K562 (cell line): Measurements from ENCODE around the gene TOP3A. TPM values are rescaled to one million over a fixed set of nuclear protein-coding genes. Genes with fewer than 3 reads are reported as not detected.

ENCODE experiments used
- ATAC-seq: fragments of 200-7000 bp; cut with Tn5 transposase; 3 replicates; pipeline ENCODE4 v1.9.1; 2020; ENCODE audit warnings: moderate library complexity
- BruUV-seq: library from RNA; stranded (reverse); fragments of 400-500 nt; replicated peaks from 2 replicates; lab custom pipeline; 2021; lab: Mats Ljungman, UMichigan
- CTCF ChIA-PET: fragments of 300-600 bp; formaldehyde crosslinking; extraction: SDS; loops from one replicate; lab custom pipeline; 2021; ENCODE audit warnings: low intra/inter-chr PET ratio; lab: Yijun Ruan, JAX
- POLR2A ChIA-PET: fragments of 300-600, 350-650 bp; sonication (Branson Sonifier 250); formaldehyde crosslinking; extraction: SDS; loops from one replicate; lab custom pipeline; 2021; ENCODE audit warnings: antibody characterized with exemption, inconsistent platforms; lab: Yijun Ruan, JAX
- DNase-seq, 4 experiments: peaks; one replicate each; pipeline versions ENCODE4 v3.0.0 to v3.0.0-alpha.2; 2011 to 2018; ENCODE audit warnings: low spot score in 3 of 4, mixed read lengths in 3 of 4; ENCODE audit errors: extremely low read depth in 1 of 4
- FAIRE-seq: peaks from 2 replicates; lab custom pipeline; 2011; peaks lifted over from hg19 to GRCh38; lab: Jason Lieb, UNC
- H2AFZ ChIP-seq: 2 replicates; pipeline ENCODE4 v1.6.0; 2011; ENCODE audit warnings: low read depth, low read length, control low read depth, inconsistent platforms
- H3K27ac ChIP-seq: fragments of 200-600 bp; 3 replicates; pipeline ENCODE4 v1.8.0; 2011; ENCODE audit warnings: low read depth, mild to moderate bottlenecking, control low read depth, inconsistent platforms, low read length, moderate library complexity, mixed read lengths; ENCODE audit errors: extremely low read depth
- H3K27me3 ChIP-seq, 2 experiments: fragments of 300-600 bp in 1 of 2; 2 replicates in 1 of 2; 3 replicates in 1 of 2; pipeline versions ENCODE4 v1.6.0 to v1.8.0; 2011; ENCODE audit warnings: inconsistent platforms in 2 of 2, low read length in 2 of 2, mild to moderate bottlenecking in 1 of 2, mixed read lengths in 1 of 2, moderate library complexity in 1 of 2; ENCODE audit not compliant: control insufficient read depth in 2 of 2, insufficient read depth in 2 of 2
- H3K36me3 ChIP-seq: fragments of 300-600 bp; 3 replicates; pipeline ENCODE4 v1.8.0; 2011; ENCODE audit warnings: mild to moderate bottlenecking, low read length, inconsistent platforms; ENCODE audit not compliant: control insufficient read depth, insufficient read depth
- H3K4me1 ChIP-seq, 2 experiments: fragments of 200-600 bp in 1 of 2; replicated peaks in 1 of 2; 2 replicates in 1 of 2; 3 replicates in 1 of 2; pipeline versions ENCODE4 v1.5.1 to v1.8.0; 2011; ENCODE audit warnings: inconsistent platforms in 2 of 2, low read length in 2 of 2, mild to moderate bottlenecking in 1 of 2, mixed read lengths in 1 of 2, moderate library complexity in 1 of 2; ENCODE audit not compliant: control insufficient read depth in 2 of 2, insufficient read depth in 2 of 2
- H3K4me2 ChIP-seq: 2 replicates; pipeline ENCODE4 v1.6.1; 2011; ENCODE audit warnings: low read length, control low read depth, inconsistent platforms, mixed read lengths; ENCODE audit not compliant: insufficient read depth
- H3K4me3 ChIP-seq: fragments of 200-600 bp; sonication (generic), shearing (Covaris generic); 2 replicates; pipeline ENCODE4 v1.5.1; 2016; ENCODE audit warnings: control low read depth, inconsistent platforms
- H3K79me2 ChIP-seq: fragments of 200-600 bp; 3 replicates; pipeline ENCODE4 v1.8.0; 2011; ENCODE audit warnings: low read length, inconsistent platforms; ENCODE audit not compliant: control insufficient read depth, insufficient read depth
- H3K9ac ChIP-seq, 2 experiments: 2 replicates each; pipeline versions ENCODE4 v1.6.0 to v1.6.1; 2011; ENCODE audit warnings: low read depth in 2 of 2, low read length in 2 of 2, control low read depth in 1 of 2, inconsistent platforms in 1 of 2, mild to moderate bottlenecking in 1 of 2, mixed read lengths in 1 of 2; ENCODE audit not compliant: insufficient read depth in 1 of 2
- H3K9me1 ChIP-seq: one replicate; pipeline ENCODE4 v1.6.0; 2011; ENCODE audit warnings: inconsistent platforms, mild to moderate bottlenecking, low read length, moderate library complexity; ENCODE audit not compliant: control insufficient read depth, insufficient read depth
- H3K9me3 ChIP-seq: replicated peaks from 2 replicates; pipeline ENCODE4 v1.5.1; 2011; ENCODE audit warnings: low read depth, low read length, inconsistent platforms; ENCODE audit not compliant: control insufficient read depth, insufficient read depth
- H4K20me1 ChIP-seq: replicated peaks from 2 replicates; pipeline ENCODE4 v1.6.1; 2011; ENCODE audit warnings: low read length, inconsistent platforms, mixed read lengths; ENCODE audit not compliant: control insufficient read depth, insufficient read depth
- GATAD2A ChIP-seq: fragments of 450-650 bp; IDR thresholded peaks from 2 replicates; pipeline ENCODE4 v1.6.1; 2017
- HNRNPH1 ChIP-seq: fragments of 200-400 bp; formaldehyde crosslinking; optimal IDR thresholded peaks from 2 replicates; pipeline ENCODE3; 2017; ENCODE audit warnings: low read depth, mild to moderate bottlenecking, low read length, moderate library complexity
- NEUROD1 ChIP-seq: fragments of 150-350 bp; IDR thresholded peaks from 2 replicates; pipeline ENCODE4 v1.6.1; 2014; ENCODE audit warnings: borderline replicate concordance, low read length, low read depth; ENCODE audit not compliant: partially characterized antibody
- RAD51 ChIP-seq: fragments of 450-650 bp; IDR thresholded peaks from 2 replicates; pipeline ENCODE4 v1.7.1; 2016; ENCODE audit warnings: low read depth, mild to moderate bottlenecking, borderline replicate concordance
- STAT5A ChIP-seq: IDR thresholded peaks from 2 replicates; pipeline ENCODE4 v1.6.1; 2012; ENCODE audit warnings: low read length, inconsistent platforms, borderline replicate concordance
- ZBTB7A ChIP-seq: IDR thresholded peaks from 2 replicates; pipeline ENCODE4 v1.6.1; 2011; ENCODE audit warnings: low read depth, mild to moderate bottlenecking, low read length, moderate library complexity, borderline replicate concordance; ENCODE audit not compliant: control insufficient read depth
- WGBS: fragments of 100-300 bp; shearing (Covaris generic); methylation state at CpG from one replicate; pipeline ENCODE4 v1.1.6; 2016; ENCODE audit warnings: low coverage, mixed read lengths; ENCODE audit not compliant: insufficient coverage; ENCODE audit errors: missing lambda C conversion rate; 5-methylcytosine and 5-hydroxymethylcytosine counted together
- in situ Hi-C: fragments of 300-500 bp; cut with MboI; formaldehyde crosslinking; loops from 4 replicates; pipeline ENCODE4 v1.15.0; 2018; ENCODE audit warnings: inconsistent platforms, mixed read lengths
- intact Hi-C: fragments of 100-400 bp; cut with micrococcal nuclease; formaldehyde crosslinking; loops from 2 replicates; pipeline ENCODE4 v1.14.2; 2022
- polyA plus RNA-seq, 8 experiments: library from polyadenylated mRNA; depleted of rRNA in 4 of 8; stranded (reverse) in 5 of 8; unstranded in 3 of 8; fragments of >200 nt; fragmentation: Nextera tagmentation in 2 of 8; fragmentation: Illumina TruSeq in 1 of 8; extraction: Ambion mirVana in 2 of 8; extraction: Trizol in 1 of 8; gene quantifications; 2 replicates each; pipeline versions ENCODE4 v1.2.1 to v1.2.3, GENCODE V29; 2011 to 2014; ENCODE audit warnings: inconsistent platforms in 1 of 8, missing spikeins in 1 of 8
- total RNA-seq, 7 experiments: library from RNA; depleted of rRNA in 6 of 7; stranded (reverse); fragments of >200 nt in 6 of 7; fragmentation: Illumina TruSeq in 2 of 7; extraction: Trizol in 2 of 7; gene quantifications; 2 replicates each; pipeline versions ENCODE4 v1.2.1 to v1.2.3, GENCODE V29; 2011 to 2021; ENCODE audit warnings: low replicate concordance in 1 of 7
- TF ChIP-seq, protein P1 (sequence below): sonication (generic); formaldehyde crosslinking; IDR thresholded peaks from 2 replicates; pipeline ENCODE4 v1.8.0; 2022; ENCODE audit warnings: missing genetic modification reagents, mild to moderate bottlenecking, borderline replicate concordance
- TF ChIP-seq, protein P2 (sequence below): sonication (generic); formaldehyde crosslinking; IDR thresholded peaks from 2 replicates; pipeline ENCODE4 v1.8.0; 2022; ENCODE audit warnings: mild to moderate bottlenecking, missing genetic modification reagents
- TF ChIP-seq, protein P3 (sequence below): sonication (generic); formaldehyde crosslinking; IDR thresholded peaks from 2 replicates; pipeline ENCODE4 v1.8.0; 2022; ENCODE audit warnings: mild to moderate bottlenecking, missing genetic modification reagents
- TF ChIP-seq, protein P4 (sequence below): sonication (generic); formaldehyde crosslinking; IDR thresholded peaks from 2 replicates; pipeline ENCODE4 v1.8.0; 2022; ENCODE audit warnings: missing genetic modification reagents, mild to moderate bottlenecking, moderate library complexity, borderline replicate concordance

Gene TOP3A
- total and polyA plus RNA-seq, 9 of the 15 experiments (the other 6 are each of a cell fraction or from before 2014, with no cell fraction given) = 5.2 to 49.7 (median 24.7) TPM

DNA sequence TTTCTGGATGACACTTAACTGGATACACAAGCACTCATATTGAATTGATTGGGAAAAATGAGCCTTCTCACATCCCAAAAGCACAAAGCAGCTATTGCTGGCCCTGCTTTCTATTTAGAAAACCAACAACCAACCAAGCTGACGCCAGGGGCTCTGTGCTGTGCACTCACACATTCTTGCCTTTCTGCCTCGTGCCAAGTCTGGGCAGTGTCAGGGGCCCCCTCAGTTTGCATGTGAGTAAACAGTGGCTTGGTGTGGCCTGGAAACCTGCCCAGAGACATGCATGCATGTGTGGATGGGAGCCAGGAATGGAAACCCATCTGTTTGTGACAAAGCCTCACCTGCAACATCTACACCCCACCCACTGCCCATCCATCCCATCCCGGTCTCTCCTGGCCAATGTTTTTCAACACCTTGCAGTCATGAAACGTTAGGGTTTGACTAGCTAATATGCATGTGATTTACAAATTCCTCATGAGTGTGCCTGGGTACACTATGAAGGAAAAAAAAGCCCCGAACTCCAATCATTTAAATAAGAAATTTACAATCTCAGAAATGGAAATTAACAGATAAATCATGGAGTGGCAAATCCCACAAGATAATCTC lies 33.9 kb downstream of the TOP3A start:
- DNase-seq = peak in 1 of 4 experiments; percentile 24
- H3K27ac ChIP-seq = no peak overlapping the region
- no peak overlapping the region for H3K4me3 ChIP-seq
- H3K79me2 ChIP-seq = no peaks in the 10 kb centered on the region
- no peaks in the 10 kb centered on the region for H3K4me1 ChIP-seq
- no peaks in the 10 kb centered on the region for H3K9me1 ChIP-seq
- CTCF ChIA-PET = no interaction called here
- H3K9me3 ChIP-seq = no peaks in the 10 kb centered on the region
- POLR2A ChIA-PET = interaction anchor here (1.4 to 1.6 kb wide), 2 partner anchors 10 to 12 kb away, joined by 5 to 6 read pairs; no protein-coding TSS in a partner anchor
- in situ Hi-C loops = no loop called here
- H3K36me3 ChIP-seq = peaks cover 85% of the 10 kb centered on the region
- WGBS = 73% methylated on average over 5 of the region's 5 CpGs
- no peak for FAIRE-seq
- no peak overlapping the region for H3K9ac ChIP-seq
- no peaks in the 10 kb centered on the region for H3K27me3 ChIP-seq
- H4K20me1 ChIP-seq = no peaks in the 10 kb centered on the region; the same call in 1 of the 2 replicates
- H2AFZ ChIP-seq = no peak overlapping the region
- BruUV-seq = no TSS peak
- ATAC-seq = no peak
- no peak overlapping the region for H3K4me2 ChIP-seq
- intact Hi-C loops = no loop called here
- TF ChIP-seq ZBTB7A (no peak), HNRNPH1 (no peak), STAT5A (no peak), GATAD2A (no peak), NEUROD1 (no peak), RAD51 (no peak)
- TF ChIP-seq, protein P1, sequence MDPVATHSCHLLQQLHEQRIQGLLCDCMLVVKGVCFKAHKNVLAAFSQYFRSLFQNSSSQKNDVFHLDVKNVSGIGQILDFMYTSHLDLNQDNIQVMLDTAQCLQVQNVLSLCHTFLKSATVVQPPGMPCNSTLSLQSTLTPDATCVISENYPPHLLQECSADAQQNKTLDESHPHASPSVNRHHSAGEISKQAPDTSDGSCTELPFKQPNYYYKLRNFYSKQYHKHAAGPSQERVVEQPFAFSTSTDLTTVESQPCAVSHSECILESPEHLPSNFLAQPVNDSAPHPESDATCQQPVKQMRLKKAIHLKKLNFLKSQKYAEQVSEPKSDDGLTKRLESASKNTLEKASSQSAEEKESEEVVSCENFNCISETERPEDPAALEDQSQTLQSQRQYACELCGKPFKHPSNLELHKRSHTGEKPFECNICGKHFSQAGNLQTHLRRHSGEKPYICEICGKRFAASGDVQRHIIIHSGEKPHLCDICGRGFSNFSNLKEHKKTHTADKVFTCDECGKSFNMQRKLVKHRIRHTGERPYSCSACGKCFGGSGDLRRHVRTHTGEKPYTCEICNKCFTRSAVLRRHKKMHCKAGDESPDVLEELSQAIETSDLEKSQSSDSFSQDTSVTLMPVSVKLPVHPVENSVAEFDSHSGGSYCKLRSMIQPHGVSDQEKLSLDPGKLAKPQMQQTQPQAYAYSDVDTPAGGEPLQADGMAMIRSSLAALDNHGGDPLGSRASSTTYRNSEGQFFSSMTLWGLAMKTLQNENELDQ = no peak
- TF ChIP-seq, protein P2, sequence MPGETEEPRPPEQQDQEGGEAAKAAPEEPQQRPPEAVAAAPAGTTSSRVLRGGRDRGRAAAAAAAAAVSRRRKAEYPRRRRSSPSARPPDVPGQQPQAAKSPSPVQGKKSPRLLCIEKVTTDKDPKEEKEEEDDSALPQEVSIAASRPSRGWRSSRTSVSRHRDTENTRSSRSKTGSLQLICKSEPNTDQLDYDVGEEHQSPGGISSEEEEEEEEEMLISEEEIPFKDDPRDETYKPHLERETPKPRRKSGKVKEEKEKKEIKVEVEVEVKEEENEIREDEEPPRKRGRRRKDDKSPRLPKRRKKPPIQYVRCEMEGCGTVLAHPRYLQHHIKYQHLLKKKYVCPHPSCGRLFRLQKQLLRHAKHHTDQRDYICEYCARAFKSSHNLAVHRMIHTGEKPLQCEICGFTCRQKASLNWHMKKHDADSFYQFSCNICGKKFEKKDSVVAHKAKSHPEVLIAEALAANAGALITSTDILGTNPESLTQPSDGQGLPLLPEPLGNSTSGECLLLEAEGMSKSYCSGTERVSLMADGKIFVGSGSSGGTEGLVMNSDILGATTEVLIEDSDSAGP = no peak
- TF ChIP-seq, protein P3, sequence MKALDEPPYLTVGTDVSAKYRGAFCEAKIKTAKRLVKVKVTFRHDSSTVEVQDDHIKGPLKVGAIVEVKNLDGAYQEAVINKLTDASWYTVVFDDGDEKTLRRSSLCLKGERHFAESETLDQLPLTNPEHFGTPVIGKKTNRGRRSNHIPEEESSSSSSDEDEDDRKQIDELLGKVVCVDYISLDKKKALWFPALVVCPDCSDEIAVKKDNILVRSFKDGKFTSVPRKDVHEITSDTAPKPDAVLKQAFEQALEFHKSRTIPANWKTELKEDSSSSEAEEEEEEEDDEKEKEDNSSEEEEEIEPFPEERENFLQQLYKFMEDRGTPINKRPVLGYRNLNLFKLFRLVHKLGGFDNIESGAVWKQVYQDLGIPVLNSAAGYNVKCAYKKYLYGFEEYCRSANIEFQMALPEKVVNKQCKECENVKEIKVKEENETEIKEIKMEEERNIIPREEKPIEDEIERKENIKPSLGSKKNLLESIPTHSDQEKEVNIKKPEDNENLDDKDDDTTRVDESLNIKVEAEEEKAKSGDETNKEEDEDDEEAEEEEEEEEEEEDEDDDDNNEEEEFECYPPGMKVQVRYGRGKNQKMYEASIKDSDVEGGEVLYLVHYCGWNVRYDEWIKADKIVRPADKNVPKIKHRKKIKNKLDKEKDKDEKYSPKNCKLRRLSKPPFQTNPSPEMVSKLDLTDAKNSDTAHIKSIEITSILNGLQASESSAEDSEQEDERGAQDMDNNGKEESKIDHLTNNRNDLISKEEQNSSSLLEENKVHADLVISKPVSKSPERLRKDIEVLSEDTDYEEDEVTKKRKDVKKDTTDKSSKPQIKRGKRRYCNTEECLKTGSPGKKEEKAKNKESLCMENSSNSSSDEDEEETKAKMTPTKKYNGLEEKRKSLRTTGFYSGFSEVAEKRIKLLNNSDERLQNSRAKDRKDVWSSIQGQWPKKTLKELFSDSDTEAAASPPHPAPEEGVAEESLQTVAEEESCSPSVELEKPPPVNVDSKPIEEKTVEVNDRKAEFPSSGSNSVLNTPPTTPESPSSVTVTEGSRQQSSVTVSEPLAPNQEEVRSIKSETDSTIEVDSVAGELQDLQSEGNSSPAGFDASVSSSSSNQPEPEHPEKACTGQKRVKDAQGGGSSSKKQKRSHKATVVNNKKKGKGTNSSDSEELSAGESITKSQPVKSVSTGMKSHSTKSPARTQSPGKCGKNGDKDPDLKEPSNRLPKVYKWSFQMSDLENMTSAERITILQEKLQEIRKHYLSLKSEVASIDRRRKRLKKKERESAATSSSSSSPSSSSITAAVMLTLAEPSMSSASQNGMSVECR (CRISPR knock-in tag) = no peak
- TF ChIP-seq, protein P4, sequence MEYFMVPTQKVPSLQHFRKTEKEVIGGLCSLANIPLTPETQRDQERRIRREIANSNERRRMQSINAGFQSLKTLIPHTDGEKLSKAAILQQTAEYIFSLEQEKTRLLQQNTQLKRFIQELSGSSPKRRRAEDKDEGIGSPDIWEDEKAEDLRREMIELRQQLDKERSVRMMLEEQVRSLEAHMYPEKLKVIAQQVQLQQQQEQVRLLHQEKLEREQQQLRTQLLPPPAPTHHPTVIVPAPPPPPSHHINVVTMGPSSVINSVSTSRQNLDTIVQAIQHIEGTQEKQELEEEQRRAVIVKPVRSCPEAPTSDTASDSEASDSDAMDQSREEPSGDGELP = no peak
